GM12891 (cell line): ENCODE measurements around the gene MMP24OS.

Source experiments
- POLR2A ChIP-seq: IDR thresholded peaks from 2 replicates; pipeline ENCODE4 v1.6.1; 2011; ENCODE audit warnings: low read depth, low read length, control low read depth
- POU2F2 ChIP-seq: IDR thresholded peaks from 2 replicates; pipeline ENCODE4 v1.6.1; 2011; ENCODE audit warnings: low read depth, mild to moderate bottlenecking, control low read depth, low read length, moderate library complexity
- SPI1 ChIP-seq: IDR thresholded peaks from 2 replicates; pipeline ENCODE4 v1.6.1; 2011; ENCODE audit warnings: low read depth, low read length, control low read depth

DNA sequence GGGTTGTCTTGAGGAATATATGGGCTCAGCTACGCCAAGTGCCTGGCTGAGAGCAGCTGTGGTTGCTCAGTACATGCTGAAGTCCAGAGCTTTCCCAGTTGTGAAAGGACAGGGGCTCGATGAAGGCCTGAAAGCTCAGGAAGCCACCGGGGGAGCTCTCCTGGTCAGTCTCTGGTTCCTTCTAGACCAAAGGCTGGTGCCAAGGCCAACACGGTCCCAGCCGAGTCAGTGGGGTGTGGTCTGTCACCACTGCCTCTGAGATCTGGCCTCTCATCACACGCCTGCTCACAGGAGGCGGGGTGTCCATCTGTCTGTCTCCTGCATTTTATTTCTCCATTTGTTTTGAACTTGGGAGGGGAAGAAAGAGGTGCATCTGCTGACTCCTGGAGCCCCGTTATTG is 19.2 kb upstream of the MMP24OS start:
- TF ChIP-seq POLR2A (no peak), POU2F2 (no peak), SPI1 (no peak)
